ENCODE data around the gene RTL1.

RTL1 gene

DNA sequence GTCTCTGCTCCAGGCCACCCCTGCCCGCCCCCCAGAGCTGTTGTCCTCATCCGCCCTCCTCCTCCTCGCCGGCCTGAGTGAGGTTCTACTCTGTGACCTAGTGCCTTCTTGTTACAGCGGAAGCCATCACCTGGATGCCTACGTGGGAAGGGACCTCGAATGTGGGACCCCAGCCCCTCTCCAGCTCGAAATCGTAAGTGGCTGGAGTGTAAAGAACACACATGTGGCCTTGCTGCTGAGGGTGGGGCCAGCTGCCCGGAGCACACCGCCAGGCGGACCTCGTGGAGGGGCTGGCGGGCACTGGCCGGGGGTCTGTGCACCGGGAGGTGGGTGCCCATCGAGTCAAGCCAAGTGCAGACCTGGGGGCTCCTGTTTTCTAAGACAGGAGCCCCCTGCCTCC, 58.2 kb downstream of the RTL1 start:
- DNase-seq, result no peak

GRCh38 chr14:100844846-100845245, 58.7 kb downstream of the RTL1 start:
- DNase-seq, result no peak

- no peak for DNase-seq
Observed at GRCh38 chr14:100844421-100844820, 59.1 kb downstream of the RTL1 start.

- DNase-seq, result no peak
Observed at GRCh38 chr14:100844082-100844408, 59.5 kb downstream of the RTL1 start.

GRCh38 chr14:100842799-100843198, 60.7 kb downstream of the RTL1 start:
- DNase-seq, result no peak

GRCh38 chr14:100841761-100842403, 61.6 kb downstream of the RTL1 start:
- DNase-seq, result no peak

GRCh38 chr14:100841066-100841760, 62.3 kb downstream of the RTL1 start:
- DNase-seq, result no peak

- DNase-seq, result no peak
Observed at GRCh38 chr14:100840286-100841065, 63.0 kb downstream of the RTL1 start.

DNA sequence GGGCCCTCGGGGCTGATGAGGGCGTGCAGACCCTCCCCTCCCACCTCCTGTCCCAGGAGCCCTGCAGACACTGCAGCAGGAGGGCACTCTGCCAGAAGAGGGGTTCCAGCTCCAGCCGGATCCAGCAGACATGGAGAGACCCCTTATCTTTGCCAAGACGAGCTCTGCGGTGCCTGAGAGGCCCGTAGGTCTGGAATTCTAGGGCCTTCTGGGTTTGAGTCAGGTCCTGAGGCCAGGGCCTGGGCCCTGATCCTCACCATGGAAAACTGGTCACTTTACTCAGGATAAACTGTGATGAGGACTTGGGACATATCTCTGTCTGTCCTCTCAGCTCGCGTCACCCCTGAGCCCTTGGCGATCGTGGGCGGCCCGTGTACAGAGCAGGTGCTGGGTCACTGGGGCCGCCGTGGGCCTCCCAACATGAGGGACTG, 63.8 kb downstream of the RTL1 start:
- no peak for DNase-seq

GRCh38 chr14:100839315-100839585, 64.3 kb downstream of the RTL1 start:
- DNase-seq, result no peak

DNA sequence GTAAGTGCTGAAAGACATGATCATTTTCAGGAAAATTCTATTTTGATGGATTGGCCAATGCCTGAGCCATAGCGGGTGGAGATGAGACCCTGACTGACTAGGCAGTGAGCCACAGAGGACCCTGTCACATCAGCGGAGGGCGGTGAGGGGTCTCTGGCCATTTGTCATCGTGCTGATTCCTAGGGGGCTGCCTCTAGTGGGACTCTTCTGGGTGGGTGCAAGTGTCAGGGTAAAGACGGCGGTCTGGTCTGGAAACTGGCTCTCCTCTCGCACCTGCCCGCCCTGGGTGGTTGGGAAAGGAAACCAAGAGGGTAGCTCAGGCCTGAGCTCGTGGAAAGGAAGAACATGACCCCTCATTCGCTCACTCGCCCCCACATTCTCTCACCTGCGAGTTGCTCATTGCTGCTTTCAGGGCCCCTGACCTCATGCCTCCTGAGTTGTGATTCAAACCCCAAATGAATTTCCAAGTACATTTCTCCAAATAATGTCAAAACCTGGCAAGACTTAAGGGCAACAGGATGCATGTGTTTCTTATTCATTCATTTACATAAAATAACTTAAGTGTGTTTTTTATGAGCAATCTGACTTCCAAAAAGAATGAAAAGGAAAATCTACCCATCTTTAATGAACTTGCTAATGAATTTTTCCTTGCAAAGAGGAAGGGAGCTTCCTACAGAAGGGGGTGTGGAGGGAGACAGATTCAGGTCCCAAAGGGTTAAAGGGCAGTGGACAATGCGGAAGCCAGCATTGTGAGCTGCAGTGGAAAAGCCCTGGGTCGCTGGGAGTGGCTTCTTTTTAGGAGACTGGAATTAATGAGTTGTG, 64.8 kb downstream of the RTL1 start:
- no peak for DNase-seq

GRCh38 chr14:100837805-100838350, 65.6 kb downstream of the RTL1 start:
- no peak for DNase-seq

DNA sequence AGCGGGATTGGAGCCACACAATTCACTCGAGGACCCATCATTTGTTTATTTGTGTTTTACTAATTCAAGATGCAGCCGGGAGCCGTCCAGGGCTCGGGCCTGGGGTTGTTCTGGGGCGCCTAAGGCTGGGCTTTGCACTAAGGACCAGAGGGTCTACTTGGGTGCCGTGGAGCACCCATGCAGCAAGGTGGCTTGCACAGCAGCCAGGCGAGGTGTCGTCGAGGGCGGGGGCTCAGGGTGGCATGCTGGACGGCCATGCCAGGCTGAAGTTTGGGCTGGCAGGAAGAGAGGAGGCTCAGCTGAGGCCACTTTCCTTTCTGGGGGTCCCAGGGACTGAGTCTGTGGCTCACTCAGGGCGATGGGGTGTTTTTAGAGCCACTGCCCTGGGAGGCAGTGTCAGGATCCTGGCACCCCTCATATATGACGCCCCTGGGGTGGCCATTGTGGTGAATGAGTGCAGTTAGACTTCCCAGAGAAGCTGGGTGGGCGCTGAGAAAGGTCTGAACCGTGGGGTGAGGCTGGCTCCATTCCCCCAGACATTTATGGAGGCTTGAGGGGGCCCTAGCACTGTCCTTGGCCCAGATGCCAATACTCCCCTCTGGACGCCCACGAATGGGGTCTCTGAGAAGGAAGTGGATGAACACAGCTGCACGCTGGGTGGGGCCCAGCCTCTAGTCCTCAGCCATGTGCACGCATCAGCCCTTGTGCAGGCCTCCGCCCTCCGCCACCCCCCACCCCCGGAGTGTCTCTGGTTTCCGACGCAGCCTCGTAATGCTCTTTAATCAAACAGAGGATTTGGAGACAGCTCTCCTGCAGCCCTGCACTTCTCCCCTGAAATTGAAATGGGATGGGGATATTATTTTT, 66.3 kb downstream of the RTL1 start:
- DNase-seq, result peak; percentile 72

GRCh38 chr14:100836311-100836805, 67.2 kb downstream of the RTL1 start:
- no peak for DNase-seq

- no peak for DNase-seq
Observed at GRCh38 chr14:100835548-100836310, 67.8 kb downstream of the RTL1 start.

GRCh38 chr14:100834794-100835547, 68.6 kb downstream of the RTL1 start:
- DNase-seq, result no peak

DNA sequence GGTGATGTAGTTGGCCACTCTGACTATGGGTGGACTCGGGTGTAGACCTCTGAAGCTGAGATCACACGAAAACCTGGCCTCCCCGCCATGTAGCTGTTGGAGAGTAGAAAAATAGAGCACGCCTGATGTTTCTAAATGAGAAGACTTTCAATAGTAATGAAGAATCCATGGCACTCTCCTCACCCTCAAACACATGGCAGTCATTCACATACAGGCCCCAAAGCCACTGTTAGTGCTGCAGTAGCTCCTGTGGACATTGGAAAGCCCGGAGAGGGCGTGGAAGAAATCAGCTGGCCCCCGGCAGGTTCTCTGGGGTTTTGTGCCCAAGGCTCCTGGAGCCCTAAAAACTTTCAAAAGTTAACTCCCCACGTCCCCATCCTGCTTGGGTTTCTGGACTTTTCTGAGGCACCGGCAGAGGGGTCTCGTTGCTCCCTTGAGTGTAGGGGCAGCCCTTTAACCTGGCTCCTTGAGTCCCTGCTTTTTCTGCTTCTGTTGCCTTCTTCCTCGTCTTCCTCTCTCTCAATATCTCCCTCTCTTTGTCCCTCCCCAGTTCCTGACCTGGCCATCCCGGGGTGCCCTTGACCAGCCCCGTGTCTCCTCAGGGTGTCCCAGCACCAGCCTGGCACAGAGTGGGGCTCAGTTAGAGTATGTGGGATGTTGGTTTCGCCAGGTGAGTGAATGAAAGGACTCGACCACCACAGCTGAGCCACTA, 69.3 kb downstream of the RTL1 start:
- DNase-seq, result no peak

GRCh38 chr14:100832311-100832960, 71.1 kb downstream of the RTL1 start:
- DNase-seq, result no peak

DNA sequence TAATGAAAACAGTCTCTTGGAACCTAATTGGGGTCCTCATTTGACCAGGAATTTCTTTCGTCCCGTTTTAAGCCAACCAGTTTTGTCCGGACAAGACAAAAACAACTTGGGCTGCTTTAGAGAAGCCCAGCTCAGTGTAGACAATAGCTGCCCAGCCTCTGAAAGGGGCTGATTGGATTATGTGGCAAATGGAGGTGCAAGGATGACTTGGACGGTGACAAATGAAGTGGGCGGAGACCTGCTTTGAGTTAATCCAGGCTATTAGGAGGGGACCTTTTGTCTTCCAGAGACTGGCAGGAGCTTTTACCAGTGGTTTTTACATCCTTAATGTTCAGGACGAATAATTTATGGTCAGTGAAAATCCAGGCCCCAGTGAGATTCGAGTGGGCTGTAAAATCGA, 72.8 kb downstream of the RTL1 start:
- no peak for DNase-seq
